Measurements from ENCODE around the gene PRSS22.

The PRSS22 gene

DNA sequence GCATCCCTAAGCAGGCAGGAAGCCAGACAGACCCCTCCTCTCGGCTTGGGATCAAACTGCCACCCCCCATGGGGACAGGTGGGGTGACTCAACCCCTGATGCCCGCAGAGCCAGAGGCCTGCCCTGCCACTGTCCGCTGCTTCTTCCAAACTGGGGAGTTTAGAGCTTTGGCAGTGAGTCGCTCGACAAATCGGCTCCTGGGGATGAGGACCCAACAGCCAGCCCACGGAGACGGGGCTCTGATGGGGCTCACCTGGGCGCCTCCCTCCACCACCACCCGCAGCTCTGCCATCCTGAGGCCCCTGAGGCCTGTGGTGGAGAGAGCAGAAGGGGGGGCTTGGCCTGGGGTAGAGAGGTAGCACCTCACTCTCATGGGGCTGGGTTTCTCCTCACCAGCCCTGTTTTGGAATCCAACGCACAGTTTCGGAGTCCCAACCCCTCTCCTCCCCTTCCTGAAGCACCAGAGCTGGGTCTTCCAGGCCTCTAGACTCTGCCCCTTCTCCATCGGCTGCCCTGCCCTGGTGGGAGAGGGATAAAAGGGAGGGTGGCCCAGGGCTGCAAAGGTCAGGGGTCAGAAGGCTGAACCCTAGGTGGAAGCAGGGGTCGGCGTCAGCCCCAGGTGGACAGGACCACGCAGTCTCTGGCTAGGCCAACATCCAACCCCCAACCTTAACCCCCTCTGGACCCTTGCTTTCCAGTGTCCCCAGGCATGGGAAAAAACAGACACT is 5.8 kb downstream of the PRSS22 start:
- no peak for DNase-seq (ENCODE audit: low read depth)

DNA sequence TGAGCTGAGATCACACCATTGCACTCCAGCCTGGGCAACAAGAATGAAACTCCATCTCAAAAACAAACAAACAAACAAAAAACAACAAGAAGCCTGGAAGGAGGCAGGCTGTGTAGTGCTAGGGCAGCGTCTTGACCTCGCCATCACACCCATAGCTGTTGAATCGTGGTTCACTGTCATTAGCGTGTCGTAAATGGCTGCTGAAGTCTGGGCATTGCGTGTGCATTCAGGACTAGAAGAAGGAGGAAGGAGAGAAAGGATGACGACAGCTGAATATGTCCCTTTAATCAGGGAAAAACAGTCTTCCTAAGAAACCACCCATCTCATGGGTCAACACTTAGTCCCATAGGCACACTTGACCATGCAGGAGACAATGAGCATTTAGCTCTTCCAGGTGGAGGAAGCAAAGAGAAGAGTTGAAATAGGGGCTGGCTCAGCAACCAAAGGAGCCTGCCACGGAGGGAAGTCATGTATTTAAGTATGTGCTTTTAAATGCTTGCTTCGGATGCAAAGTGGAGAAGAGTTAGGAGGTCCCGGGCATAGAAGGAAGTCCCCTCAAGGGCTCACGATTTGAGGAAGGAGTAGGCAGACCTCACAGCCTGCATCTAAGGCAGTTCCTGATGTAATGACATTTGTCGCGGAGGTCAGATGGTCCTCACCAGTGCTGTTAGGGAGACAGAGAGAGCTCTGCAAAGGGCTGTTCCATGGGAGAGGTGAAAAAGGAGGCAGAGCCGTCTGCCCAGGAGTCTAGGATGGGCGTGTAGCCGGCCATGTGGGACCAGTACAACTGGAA is 8.8 kb downstream of the PRSS22 start:
- no peak for DNase-seq (ENCODE audit: low read depth)

DNA sequence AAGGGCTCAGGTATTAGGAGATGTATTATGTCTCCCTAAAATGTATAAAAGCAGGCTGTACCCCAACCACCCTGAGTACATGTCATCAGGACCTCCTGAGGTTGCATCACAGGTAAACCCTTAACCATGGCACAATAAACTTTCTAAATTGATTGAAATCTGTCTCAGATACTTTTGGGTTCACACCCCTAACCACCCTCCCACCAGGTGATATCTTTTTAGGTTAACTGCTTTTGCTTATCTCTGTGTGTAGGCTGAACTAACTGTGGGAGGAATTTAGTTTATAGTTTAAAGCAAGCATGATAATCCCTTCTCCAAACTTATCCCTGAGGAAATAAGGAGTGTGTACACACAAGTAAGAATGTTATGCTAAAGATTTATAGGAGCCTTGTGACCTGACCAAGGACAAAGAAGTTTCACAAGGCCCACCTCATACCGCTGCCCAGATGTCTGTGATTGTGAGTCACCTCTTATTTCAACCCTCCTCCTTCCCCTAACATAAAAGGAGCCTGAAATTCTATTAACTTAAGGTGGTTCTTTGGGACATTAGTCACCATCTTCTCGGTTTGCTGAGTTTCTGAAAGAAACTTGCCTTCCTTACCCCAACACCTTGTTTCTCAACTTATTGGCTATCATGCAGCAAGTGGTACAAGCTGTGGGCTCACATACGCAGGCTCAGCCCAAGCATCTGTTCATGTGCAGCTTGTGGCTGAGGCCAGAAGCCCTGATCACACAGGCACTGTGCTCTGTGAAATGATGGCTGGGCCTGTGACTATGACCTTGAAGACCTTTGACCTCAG is 11.3 kb downstream of the PRSS22 start:
- DNase-seq (ENCODE audit: low read depth): no peak

DNA sequence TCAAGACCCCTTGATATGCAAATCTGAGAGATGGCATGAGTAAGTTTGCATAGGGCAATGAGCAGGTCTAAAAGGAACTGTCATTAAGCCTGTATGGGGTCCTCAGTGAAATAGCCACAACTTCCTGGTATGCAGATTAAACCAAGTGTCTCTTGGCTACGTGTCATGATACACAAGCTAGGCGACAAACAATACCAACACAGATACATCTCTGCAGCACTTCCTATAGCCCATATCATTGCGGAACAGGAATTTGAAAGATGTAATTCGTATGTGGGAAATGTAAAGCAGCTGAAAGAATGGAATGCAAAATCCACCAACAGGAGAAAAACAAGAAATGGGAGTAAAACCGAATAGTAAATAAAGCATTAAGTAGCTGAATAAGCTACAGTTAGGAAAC is 12.9 kb downstream of the PRSS22 start:
- no peak for DNase-seq (ENCODE audit: low read depth)

DNA sequence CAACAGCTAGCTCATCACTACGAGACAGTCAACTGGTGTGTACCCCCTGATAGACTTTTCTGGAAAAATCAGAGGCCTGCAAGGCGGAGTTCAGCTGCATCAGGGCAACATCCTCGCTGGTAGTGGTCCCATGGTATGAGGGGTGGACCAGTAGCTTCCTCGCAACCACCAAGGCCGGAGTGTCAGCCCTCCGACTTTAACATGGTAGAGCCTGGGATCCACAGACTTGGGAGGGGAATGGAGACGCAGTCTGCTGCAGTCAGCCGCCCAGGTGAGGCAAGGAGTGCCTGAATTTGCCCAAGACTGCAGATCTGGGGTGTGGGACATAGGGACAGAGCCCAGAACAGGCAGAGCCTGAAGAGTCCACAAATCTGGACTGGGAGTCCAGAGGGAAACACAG is 14.4 kb downstream of the PRSS22 start:
- no peak for DNase-seq (ENCODE audit: low read depth)

DNA sequence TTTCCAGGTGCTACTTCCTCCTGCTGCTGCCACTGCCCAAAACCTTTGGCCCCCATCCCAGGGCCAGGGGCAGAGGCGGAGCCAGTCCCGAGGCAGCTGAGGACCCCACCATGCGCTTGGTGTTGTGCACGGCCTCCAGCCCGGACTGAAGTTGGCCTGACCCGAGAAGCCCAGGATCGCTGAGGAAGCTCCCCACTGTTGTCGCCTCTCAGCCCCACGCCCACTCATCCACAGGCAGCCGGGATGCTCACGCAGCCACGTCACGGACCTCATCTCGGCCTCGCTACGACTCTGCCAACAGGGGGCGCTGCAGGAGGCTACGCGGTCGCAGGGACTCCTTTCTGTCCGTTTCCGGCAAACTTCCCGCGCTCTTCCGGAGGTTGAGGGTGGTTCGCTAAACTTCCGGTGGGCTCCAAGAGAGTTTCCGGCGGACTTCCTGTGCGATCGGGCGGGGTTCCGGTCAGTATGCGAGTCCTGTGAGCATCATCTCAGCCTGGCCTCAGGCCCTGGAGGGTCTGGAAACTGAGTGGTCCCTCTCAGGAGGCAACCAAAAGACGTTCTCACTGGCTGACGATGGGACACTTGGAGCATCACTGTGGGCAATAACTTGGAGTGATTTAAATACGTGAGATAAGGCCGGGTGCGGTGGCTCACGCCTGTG is 15.5 kb downstream of the PRSS22 start:
- peak; percentile 87 for DNase-seq (ENCODE audit: low read depth)

DNA sequence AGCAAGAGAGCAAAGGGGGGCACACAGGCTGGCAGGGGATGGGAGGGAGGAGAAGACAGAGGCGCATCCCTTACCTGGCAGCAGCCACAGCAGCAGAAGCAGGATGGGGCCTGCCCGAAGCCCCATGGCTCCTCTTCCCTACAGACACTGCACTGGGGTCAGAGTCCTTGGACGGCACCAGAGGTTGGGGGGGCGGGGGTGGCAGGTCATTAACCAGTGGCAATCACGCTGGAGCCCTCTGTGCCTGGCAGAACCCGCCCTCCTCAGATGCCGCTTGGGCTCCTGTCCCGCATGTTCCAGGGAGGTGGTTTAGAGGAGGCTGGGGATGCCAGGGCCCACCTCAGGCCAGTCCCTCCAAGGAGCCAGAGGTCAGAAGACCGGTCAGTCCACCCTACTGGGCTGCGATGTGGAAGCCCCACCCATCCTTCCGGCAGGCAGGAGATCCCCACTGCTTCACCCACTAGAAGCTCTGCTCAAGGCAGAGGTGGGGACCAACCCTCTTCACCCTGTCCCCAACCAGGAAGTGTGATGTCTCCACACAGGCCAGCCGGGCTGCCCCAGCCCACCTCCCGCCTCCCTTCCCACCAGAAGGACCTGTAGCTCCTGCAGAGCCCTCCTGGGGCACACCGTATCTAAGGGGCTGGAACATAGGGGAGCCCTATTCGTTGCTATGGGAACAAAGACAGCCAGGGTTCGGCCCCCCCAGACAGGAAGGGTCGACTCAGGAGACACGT is 16.2 kb downstream of the PRSS22 start:
- no peak for DNase-seq (ENCODE audit: low read depth)

DNA sequence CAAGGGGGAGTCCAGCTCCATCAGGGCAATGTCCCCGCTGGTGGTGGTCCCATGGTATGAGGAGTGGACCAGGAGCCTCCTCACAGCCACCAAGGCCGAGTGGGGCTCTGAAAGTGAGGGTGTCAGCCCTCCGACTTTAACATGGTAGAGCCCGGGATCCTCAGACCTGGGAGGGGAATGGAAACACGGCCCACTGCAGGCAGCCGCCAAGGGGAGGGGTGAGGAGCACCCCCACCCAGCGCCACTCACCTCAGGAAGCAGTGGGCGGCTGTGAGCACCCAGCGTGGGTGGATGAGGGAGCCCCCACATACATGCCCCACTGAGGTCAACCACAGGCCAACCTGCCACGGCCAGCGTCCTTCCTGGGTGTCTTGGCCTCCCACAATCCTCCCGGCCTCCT is 17.1 kb downstream of the PRSS22 start:
- DNase-seq (ENCODE audit: low read depth): no peak

DNA sequence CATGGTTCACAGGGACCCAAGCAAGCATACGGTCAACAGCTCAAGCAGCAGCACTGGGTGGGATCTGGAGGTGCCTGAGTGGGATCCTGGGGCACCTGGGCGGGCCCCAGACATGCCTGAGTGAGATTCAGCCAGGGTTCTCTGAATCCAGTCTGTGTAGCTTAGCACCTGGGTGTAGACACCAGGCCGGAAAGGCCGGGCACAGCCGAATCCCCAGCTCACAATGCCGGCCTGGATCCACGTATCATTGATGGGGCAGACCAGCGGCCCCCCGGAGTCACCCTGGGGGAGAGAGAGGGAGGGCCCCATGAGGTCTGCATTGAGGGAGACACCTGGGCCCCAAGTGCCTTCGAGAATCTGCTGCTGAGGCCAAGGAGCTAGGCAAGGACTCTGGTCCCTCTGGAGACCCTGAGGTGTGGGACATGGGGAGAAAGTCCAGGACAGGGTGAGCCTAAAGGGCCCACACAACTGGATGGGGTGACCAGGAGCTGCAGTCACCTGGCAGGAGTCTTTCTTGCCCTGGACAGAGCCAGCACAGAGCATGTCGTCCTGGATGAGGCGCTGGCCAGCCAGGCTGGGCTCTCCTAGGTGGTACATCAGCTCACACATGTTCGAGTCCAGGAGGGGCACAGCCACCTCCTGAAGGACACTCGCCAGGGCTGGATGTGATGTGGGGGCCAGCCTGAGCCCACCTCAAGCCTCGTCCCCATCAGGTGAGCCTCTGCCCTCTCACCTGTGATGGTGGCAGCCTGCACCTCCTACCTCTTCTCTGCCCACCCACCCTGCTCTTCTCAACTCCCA is 18.1 kb downstream of the PRSS22 start:
- DNase-seq (ENCODE audit: low read depth): no peak

DNA sequence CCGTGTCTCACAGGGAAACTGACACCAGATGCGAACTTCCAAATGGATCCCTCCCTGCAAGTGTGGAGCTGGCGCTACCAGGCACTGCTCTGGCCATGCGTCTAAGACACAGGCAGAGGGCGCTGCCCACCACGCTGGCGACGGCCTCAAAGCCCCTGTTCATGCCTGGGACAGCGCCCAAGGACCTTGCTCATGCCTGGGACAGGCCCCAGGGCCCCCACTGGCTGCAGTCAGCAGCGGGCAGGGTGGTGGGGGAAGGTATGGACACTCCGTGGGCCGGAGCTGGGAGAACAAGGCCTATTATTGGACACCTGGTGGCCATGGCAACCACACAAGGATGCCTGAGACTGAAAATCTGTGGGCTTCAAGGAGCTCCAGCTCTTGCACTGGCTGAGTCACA is 19.0 kb downstream of the PRSS22 start:
- peak; percentile 42 for DNase-seq (ENCODE audit: low read depth)

DNA sequence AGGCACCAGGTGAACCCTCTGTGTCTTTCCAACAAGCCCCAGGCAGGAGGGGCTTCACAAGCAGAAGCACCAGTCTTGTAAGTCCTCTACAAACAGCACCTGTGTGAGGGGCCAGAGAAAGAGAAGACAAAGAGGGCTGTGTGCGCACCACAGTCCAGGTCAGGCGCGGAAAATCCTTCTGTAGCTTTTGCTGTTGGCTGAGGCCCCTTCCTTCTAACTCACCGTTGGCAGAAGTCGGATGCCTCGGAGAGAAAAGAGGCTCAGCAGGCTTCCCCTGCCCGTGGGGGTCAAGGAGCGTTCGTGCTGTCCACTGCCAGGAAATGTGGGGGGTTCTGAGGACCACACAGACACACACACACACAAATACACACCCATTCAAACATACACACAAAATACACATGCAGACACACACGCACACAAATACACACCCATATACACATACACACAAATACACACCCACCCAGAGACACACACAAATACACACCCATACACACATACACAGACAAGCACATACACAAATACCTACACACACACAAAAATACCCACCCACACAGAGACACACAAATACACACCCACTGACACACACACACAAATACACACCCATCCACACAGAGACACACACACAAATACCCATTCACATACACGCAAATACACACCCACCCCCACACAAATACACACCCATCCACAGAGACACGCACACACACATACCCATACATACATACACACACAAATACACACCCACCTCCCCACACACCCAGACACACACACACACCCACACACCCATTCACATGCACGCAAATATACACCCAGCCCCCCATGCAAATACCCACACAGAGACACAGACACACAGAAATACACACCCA is 21.1 kb downstream of the PRSS22 start:
- DNase-seq (ENCODE audit: low read depth): no peak

DNA sequence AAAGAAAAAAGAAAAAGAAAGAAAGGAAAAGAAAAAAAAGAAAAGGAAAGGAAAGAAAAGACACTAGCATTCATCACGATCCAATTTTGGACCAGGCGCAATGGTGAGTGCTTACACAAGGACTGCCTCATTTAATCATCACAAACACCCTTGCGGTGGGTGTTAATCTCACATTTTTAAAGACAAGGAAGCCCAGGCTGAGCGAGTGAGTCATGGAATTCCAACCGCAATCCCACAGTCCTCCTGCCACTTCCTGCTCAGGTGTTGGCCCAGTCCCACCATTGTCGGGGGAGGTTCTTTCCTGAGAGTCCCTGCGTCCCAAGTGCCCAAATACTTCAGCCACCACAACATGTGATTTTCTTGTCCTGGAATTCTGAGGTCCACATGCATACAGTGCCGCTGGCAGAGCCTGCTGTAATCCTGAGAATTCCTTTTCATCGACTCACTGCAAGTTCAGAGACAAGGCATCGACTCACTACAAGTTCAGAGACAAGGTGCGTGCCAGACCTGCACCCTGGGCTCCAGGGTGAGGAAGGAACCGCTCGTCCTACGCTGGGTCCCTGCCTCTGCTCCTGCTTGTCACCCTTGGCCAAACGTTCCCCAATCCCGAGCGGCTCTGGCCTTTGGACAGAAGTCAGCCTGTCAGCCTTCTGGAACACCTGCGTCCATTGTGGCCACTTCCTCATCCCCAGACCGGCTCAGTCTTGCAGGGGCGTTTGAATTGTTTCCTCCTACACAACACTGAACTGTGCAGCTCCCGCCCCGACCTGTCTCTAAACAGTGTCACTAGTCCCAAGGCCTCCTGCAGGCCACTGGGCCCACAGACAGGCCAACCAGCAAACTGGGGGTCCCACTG is 22.1 kb downstream of the PRSS22 start:
- no peak for DNase-seq (ENCODE audit: low read depth)

DNA sequence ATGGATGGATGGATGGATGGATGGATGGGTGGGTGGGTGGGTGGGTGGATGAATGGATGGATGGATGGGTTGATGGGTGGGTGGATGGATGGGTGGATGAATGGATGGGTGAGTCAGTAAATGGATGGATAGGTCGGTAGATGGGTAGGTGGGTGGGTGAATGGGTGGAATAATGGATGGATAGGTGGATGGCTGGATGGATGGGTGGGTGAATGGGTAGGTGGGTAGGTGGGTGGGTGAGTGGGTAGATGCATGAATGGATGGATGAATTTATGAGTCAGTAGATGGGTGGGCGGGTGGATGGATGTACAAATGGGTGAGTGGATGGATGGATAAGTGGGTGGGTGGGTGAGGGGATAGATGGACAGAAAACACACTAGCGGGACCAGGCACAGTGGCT is 23.0 kb downstream of the PRSS22 start:
- DNase-seq (ENCODE audit: low read depth): no peak

DNA sequence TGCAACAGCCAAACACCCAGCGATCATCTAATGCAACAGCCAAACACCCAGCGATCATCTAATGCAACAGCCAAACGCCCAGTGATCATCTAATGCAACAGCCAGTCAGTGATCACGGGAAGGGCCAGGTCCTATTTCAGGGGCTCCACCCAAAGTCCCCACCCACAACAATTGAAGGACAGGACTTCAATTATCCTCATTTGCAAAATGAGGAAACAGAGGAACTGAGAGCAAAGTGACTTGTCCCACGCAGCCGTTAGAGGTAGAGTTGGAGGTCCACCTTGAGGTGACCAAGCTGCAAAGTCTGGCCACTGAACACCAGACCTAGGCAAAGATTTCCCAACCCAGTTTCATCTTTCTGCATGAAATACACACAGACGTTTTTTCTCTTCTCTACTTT is 24.2 kb downstream of the PRSS22 start:
- DNase-seq (ENCODE audit: low read depth): no peak

DNA sequence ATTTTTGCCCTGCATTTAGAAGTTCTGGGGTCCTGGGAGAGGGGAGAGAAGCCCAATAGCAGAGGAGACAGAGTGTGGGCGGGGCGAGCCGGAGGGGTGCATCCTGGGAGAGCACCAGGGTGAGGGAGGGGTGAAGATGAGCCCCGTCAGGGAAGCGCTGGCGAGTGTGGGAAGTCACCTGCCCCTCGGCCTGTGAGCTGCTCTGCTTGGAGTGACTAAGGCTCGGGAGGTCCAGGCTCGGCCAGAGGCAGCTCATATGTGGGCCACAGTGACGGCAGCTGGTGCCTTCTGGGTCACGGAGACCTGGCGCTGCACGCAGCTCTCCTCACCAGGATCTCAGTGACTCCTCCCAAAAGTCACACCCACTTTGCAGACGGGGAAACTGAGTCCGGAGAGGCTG is 26.8 kb downstream of the PRSS22 start:
- no peak for DNase-seq (ENCODE audit: low read depth)

DNA sequence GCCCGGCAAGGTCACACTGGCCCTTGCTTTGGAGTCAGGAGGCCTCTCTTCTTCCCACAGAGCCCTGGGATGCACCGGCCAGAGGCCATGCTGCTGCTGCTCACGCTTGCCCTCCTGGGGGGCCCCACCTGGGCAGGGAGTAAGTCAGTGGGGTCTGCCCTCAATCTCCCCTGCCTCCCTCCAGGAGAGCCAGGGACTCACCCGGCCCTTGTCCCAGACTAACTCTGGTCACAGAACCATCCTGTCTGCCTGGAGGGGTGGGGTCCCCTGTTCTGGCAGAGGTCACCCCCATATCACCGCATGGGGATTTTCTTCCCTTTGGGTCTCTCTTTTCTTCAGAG is 27.6 kb downstream of the PRSS22 start:
- DNase-seq (ENCODE audit: low read depth): no peak

DNA sequence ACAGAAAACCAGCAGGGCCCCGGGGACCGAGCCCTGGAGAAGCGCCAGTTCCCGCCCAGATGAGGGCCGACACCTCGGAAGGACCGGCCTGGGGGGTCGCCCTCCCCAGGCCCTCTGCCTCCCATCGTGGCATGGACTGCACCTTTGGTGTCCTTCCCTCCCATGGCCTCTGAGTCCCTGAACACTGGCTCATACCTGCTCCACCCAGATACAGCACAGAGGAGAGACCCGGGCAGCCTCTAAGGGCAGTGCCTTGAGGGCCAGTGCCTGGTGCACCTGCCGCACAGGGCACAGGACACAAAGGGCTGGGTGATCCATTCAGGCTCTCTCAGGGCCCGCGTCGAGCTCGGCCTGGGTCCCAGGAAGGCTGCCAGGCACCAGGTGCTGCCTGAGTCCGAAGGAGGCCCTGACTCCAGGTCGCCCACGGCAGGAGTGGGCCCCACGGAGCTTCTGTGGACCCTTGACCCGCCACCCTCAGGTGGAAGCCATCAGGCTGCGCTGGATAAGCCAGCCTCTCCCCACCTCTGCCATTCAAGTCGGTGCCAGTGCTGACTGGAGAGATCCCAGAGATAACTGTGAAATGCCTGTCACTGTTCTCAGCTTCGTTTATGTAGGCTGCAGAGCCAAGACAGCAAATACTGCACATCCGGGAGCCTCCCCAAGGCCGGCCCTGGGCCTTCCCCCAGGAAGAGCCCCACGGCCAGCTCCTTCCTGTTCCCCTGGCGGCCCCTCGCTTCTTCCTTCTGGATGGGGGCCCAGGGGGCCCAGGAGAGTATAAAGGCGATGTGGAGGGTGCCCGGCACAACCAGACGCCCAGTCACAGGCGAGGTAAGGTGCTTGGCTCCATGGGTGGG is 28.2 kb downstream of the PRSS22 start, which contains the start of gene ZG16B:
Gene ZG16B (plus strand): TSS at position 803 of the 854 bp plus-strand sequence. CDS start 139 bp downstream, outside the sequence.
- no peak for DNase-seq (ENCODE audit: low read depth)

All from activated T-cell treated with anti-CD3 and anti-CD28 coated beads for 48 hours (primary cell).